HepG2 (cell line): ENCODE measurements around the gene RFFL. TPM values are rescaled to one million over a fixed set of nuclear protein-coding genes. Genes with fewer than 3 reads are reported as not detected.
A peak's percentile ranks its signal among the peaks of the same experiment; 100 is the strongest.

Experiments
- ARNT ChIP-seq: fragments of 450-650 bp; IDR thresholded peaks from 2 replicates; pipeline ENCODE4 v1.6.1; 2017
- CREB1 ChIP-seq, 2 experiments: fragments of 450-650 bp in 1 of 2; IDR thresholded peaks; 2 replicates each; pipeline ENCODE4 v1.6.1; 2016 to 2017; ENCODE audit warnings: control low read depth in 1 of 2, mild to moderate bottlenecking in 1 of 2, missing compliant biosample characterization in 1 of 2, missing genetic modification characterization in 1 of 2
- DMAP1 ChIP-seq: IDR thresholded peaks from 2 replicates; pipeline ENCODE4 v1.6.1; 2016
- EHMT2 ChIP-seq: fragments of 200-600 bp; sonication (generic); IDR thresholded peaks from 2 replicates; pipeline ENCODE4 v1.7.0; 2017; ENCODE audit warnings: antibody characterized with exemption, low read depth, low read length, borderline replicate concordance
- EZH2 ChIP-seq: conservative IDR thresholded peaks from 2 replicates; pipeline ENCODE4 v1.6.1; 2012; ENCODE audit warnings: mild to moderate bottlenecking, low read depth, low read length, moderate library complexity
- FOXA1 ChIP-seq, 2 experiments: fragments of 450-650 bp in 1 of 2; sonication (generic) in 1 of 2; formaldehyde crosslinking in 1 of 2; IDR thresholded peaks; 2 replicates each; pipeline versions ENCODE4 v1.4.0 to v1.6.1; 2016 to 2020; ENCODE audit warnings: missing genetic modification reagents in 1 of 2
- HNF4A ChIP-seq: sonication (generic); formaldehyde crosslinking; IDR thresholded peaks from 2 replicates; pipeline ENCODE4 v1.4.0; 2020; ENCODE audit warnings: missing genetic modification reagents
- KDM2A ChIP-seq: sonication (generic); formaldehyde crosslinking; IDR thresholded peaks from 2 replicates; pipeline ENCODE4 v1.4.0; 2020; ENCODE audit warnings: low read depth, missing genetic modification reagents, borderline replicate concordance
- MXD3 ChIP-seq: IDR thresholded peaks from 2 replicates; pipeline ENCODE4 v1.6.1; 2016; ENCODE audit warnings: mild to moderate bottlenecking, missing biosample characterization, missing genetic modification reagents
- MYC ChIP-seq: sonication (generic); formaldehyde crosslinking; IDR thresholded peaks from 2 replicates; pipeline ENCODE4 v1.9.0; 2021; ENCODE audit warnings: missing genetic modification reagents, borderline replicate concordance
- RFXAP ChIP-seq: sonication (generic); formaldehyde crosslinking; IDR thresholded peaks from 2 replicates; pipeline ENCODE4 v1.4.0; 2020; ENCODE audit warnings: missing genetic modification reagents, borderline replicate concordance
- SATB2 ChIP-seq: sonication (generic); formaldehyde crosslinking; IDR thresholded peaks from 2 replicates; pipeline ENCODE4 v1.5.0; 2020; ENCODE audit warnings: missing genetic modification reagents
- SP140L ChIP-seq: sonication (generic); formaldehyde crosslinking; IDR thresholded peaks from 2 replicates; pipeline ENCODE4 v1.4.0; 2020; ENCODE audit warnings: missing genetic modification reagents, borderline replicate concordance
- STAG1 ChIP-seq: sonication (generic); formaldehyde crosslinking; IDR thresholded peaks from 2 replicates; pipeline ENCODE4 v1.4.0; 2020; ENCODE audit warnings: missing genetic modification reagents
- ZBTB4 ChIP-seq: sonication (generic); formaldehyde crosslinking; IDR thresholded peaks from 2 replicates; pipeline ENCODE4 v1.4.0; 2020; ENCODE audit warnings: missing genetic modification reagents, mild to moderate bottlenecking, borderline replicate concordance
- ZNF292 ChIP-seq: sonication (generic); formaldehyde crosslinking; IDR thresholded peaks from 2 replicates; pipeline ENCODE4 v1.8.1; 2022; ENCODE audit warnings: mild to moderate bottlenecking, low read depth, missing genetic modification reagents, borderline replicate concordance
- ZNF547 ChIP-seq: sonication (generic); formaldehyde crosslinking; IDR thresholded peaks from 2 replicates; pipeline ENCODE4 v1.5.1; 2020; ENCODE audit warnings: mild to moderate bottlenecking, missing genetic modification reagents
- ZNF747 ChIP-seq: sonication (generic); formaldehyde crosslinking; IDR thresholded peaks from 2 replicates; pipeline ENCODE4 v1.8.1; 2023; ENCODE audit warnings: missing genetic modification reagents, mild to moderate bottlenecking, borderline replicate concordance
- polyA plus RNA-seq, 8 experiments: library from polyadenylated mRNA; depleted of rRNA in 3 of 8; stranded (reverse) in 7 of 8; unstranded in 1 of 8; fragments of >200 nt; fragmentation: Illumina TruSeq in 4 of 8; extraction: Trizol in 4 of 8; gene quantifications; 2 replicates each; pipeline versions ENCODE4 v1.2.1 to v1.2.3, GENCODE V29; 2011 to 2016; ENCODE audit warnings: low read depth in 4 of 8, missing spikeins in 1 of 8, mixed read lengths in 1 of 8; ENCODE audit not compliant: insufficient read depth in 1 of 8
- total RNA-seq, 5 experiments: library from RNA; depleted of rRNA; stranded (reverse); fragments of >200 nt; fragmentation: Illumina TruSeq; extraction: Trizol; gene quantifications; 2 replicates each; pipeline ENCODE4 v1.2.3, GENCODE V29; 2016; ENCODE audit warnings: low read depth in 1 of 5
- TF ChIP-seq, protein P1 (sequence below): sonication (generic); formaldehyde crosslinking; IDR thresholded peaks from 2 replicates; pipeline ENCODE4 v1.5.1; 2020; ENCODE audit warnings: missing genetic modification reagents, mild to moderate bottlenecking, borderline replicate concordance
- TF ChIP-seq, protein P2 (sequence below): sonication (generic); formaldehyde crosslinking; IDR thresholded peaks from 2 replicates; pipeline ENCODE4 v1.4.0; 2020; ENCODE audit warnings: missing genetic modification reagents, borderline replicate concordance
- TF ChIP-seq, protein P3 (sequence below): sonication (generic); formaldehyde crosslinking; IDR thresholded peaks from 2 replicates; pipeline ENCODE4 v1.5.0; 2020; ENCODE audit warnings: missing genetic modification reagents, mild to moderate bottlenecking, borderline replicate concordance

Gene RFFL
- total and polyA plus RNA-seq, 2 of the 13 experiments (the other 11 are each of a cell fraction or from before 2014, with no cell fraction given), result 24.3 to 48.6 TPM

GRCh38 chr17:34998205-34998604, 65.3 kb downstream of the RFFL start (continued):
- TF ChIP-seq DMAP1 (CRISPR knock-in tag), result no peak
- TF ChIP-seq, protein P1, sequence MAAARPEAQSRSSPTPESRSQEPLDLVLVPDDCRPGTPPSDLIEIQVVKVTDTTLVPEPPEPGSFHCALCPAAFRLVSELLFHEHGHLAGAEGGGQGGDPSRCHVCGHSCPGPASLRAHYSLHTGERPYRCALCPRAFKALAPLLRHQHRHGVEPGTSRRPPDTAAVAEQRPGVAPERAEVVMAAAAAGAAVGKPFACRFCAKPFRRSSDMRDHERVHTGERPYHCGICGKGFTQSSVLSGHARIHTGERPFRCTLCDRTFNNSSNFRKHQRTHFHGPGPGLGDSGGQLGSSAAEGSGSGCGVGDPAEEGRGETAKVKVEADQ (CRISPR knock-in tag), result no peak
- TF ChIP-seq ZNF547, result no peak
- TF ChIP-seq SATB2 (CRISPR knock-in tag), result no peak
- no peak for TF ChIP-seq MXD3 (CRISPR knock-in tag)
- no peak for TF ChIP-seq MYC
- no peak for TF ChIP-seq EZH2
- no peak for TF ChIP-seq ZNF292 (CRISPR knock-in tag)
- TF ChIP-seq ZBTB4 (CRISPR knock-in tag), result no peak
- no peak for TF ChIP-seq CREB1 (IDR thresholded peaks at IDR 0.05)
- no peak for TF ChIP-seq CREB1 (CRISPR knock-in tag; IDR thresholded peaks at IDR 0.05)
- TF ChIP-seq RFXAP (CRISPR knock-in tag), result no peak; the same call in 1 of the 2 replicates
- TF ChIP-seq STAG1 (CRISPR knock-in tag), result peak; percentile 99
- TF ChIP-seq ARNT, result no peak
- TF ChIP-seq HNF4A (CRISPR knock-in tag), result no peak
- TF ChIP-seq KDM2A (CRISPR knock-in tag), result peak; percentile 47; the same call in 1 of the 2 replicates
- TF ChIP-seq ZNF747 (CRISPR knock-in tag), result no peak
- TF ChIP-seq FOXA1 (IDR thresholded peaks at IDR 0.05), result no peak
- no peak for TF ChIP-seq FOXA1 (CRISPR knock-in tag; IDR thresholded peaks at IDR 0.05)
- TF ChIP-seq, protein P2, sequence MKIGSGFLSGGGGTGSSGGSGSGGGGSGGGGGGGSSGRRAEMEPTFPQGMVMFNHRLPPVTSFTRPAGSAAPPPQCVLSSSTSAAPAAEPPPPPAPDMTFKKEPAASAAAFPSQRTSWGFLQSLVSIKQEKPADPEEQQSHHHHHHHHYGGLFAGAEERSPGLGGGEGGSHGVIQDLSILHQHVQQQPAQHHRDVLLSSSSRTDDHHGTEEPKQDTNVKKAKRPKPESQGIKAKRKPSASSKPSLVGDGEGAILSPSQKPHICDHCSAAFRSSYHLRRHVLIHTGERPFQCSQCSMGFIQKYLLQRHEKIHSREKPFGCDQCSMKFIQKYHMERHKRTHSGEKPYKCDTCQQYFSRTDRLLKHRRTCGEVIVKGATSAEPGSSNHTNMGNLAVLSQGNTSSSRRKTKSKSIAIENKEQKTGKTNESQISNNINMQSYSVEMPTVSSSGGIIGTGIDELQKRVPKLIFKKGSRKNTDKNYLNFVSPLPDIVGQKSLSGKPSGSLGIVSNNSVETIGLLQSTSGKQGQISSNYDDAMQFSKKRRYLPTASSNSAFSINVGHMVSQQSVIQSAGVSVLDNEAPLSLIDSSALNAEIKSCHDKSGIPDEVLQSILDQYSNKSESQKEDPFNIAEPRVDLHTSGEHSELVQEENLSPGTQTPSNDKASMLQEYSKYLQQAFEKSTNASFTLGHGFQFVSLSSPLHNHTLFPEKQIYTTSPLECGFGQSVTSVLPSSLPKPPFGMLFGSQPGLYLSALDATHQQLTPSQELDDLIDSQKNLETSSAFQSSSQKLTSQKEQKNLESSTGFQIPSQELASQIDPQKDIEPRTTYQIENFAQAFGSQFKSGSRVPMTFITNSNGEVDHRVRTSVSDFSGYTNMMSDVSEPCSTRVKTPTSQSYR (CRISPR knock-in tag), result no peak
- TF ChIP-seq, protein P3, sequence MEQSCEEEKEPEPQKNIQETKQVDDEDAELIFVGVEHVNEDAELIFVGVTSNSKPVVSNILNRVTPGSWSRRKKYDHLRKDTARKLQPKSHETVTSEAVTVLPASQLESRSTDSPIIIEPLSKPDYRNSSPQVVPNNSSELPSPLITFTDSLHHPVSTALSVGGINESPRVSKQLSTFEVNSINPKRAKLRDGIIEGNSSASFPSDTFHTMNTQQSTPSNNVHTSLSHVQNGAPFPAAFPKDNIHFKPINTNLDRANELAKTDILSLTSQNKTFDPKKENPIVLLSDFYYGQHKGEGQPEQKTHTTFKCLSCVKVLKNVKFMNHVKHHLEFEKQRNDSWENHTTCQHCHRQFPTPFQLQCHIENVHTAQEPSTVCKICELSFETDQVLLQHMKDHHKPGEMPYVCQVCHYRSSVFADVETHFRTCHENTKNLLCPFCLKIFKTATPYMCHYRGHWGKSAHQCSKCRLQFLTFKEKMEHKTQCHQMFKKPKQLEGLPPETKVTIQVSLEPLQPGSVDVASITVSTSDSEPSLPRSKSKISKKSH (CRISPR knock-in tag), result no peak
- no peak for TF ChIP-seq EHMT2
- TF ChIP-seq SP140L (CRISPR knock-in tag), result no peak
